Effector CD4-positive, alpha-beta T cell (primary cell): ENCODE results near the gene PRKD2.
"Not testable (repeated sequence)": the region's sequence is repeated elsewhere in the genome, so short reads cannot be mapped to it uniquely, and the experiment has no call there.

ENCODE experiments used
- DNase-seq: peaks from one replicate; pipeline ENCODE4 v3.0.0-alpha.2; 2020

The PRKD2 gene

DNA sequence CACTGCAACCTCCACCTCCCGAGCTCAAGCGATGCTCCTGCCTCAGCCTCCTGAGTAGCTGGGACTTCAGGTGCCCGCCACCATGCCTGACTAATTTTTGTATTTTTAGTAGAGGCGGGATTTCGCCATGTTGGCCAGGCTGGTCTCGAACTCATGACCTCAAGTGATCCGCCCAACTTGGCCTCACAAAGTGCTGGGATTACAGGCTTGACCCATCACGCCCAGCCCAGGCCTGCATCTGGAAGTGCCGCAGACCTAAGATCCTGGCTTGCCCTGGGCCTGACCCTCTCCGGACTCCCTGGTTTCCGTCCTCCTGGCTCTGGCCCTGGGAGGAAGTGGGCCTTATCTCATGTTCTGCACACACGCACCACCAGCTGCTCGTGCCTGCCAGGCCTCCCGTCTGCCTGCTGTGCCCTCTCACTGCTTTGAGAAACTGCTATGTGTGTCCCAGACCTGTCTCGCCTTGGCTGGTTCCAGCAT lies 87.3 kb downstream of the PRKD2 start:
- no peak for DNase-seq

GRCh38 chr19:46628970-46629369 lies 87.9 kb downstream of the PRKD2 start:
- not testable (repeated sequence) for DNase-seq

GRCh38 chr19:46626446-46626845 lies 90.5 kb downstream of the PRKD2 start:
- DNase-seq = no peak

- no peak for DNase-seq
These were observed 91.2 kb downstream of the PRKD2 start for GRCh38 chr19:46625731-46626130.

DNA sequence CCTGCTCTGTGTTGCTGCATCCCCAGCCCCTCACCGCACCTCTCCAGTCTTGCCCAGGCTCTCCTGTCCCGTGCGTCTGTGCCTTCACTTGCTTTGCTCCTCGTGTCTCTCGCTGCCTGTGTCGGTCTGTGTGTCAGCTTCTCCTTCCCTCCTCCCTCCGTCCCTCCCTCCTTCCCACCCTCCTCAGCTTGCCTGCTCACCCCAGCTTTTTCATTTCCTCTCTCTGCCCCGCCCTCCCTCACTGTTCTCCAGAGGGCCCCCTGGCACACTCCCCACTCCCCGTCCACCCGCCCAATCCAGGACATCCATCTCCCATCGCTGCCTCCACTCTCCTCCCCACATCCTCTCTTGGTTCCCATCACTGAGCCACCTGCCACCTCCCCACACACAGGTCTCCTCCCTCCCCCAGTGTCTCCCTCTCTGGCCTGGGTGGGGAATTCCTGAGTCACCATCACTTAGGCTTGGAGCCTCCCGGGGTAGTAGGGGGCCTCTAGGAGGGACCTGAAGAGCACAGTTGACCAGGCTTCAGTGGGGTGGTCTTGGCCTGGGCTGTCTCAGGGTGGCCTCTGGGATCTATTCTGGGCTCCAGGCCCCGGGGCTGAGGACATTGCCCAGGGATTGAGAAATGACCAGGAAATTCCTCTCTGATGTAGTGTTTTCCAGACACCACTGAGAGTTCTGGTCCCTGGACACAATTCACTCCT lies 91.8 kb downstream of the PRKD2 start, which contains the start of gene PTGIR:
PTGIR (minus strand) TSS at position 132 of the 704 bp plus-strand sequence. CDS start 864 bp downstream, outside the sequence.
- DNase-seq = no peak
